GM19035 (cell line): ENCODE measurements around the gene RBM4.

Experiments
- ATAC-seq: cut with Tn5 transposase; IDR thresholded peaks from one replicate; pipeline ENCODE4 v1.9.1; 2021; ENCODE audit not compliant: unreplicated experiment

The RBM4 gene

DNA sequence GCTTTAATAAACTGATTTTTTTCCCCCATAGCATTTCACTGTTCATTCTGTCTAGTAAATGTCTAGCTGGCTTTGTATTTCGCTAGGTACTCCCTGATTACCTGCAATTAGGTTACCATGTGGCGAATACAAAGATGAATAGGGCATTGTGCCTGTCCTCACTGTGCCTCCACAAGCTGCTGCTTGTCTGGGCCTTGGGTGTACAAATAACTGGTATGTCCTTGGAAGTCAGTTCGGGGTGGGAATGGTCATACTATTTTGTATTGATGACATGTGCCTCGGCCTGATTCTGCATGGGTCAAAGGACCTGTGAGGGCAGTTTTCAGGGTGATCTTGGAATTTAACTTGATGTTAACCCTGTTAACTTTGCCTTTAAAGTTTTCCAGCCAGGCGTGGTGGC is 11.4 kb downstream of the RBM4 start:
- no peak for ATAC-seq

- no peak for ATAC-seq
Observed at GRCh38 chr11:66651016-66651415, 12.5 kb downstream of the RBM4 start.

DNA sequence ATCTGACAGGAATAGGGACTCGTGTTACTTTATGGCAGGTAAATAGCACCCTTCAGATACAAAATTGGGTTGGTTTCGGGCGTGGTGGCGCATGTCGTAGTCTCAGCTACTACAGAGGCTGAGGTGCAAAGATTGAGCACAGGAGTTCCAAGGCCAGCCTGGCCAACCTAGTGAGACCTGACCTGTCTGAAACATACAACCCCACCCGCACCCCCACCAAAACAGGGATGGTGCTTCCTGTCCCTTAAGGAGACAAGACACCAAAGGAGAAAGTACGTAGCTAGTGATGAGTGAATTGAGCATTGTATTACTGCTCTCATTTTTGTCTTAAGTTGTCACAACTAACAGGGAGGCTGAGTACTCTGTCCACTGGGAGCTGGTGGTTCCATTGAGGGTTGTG is 14.1 kb downstream of the RBM4 start:
- ATAC-seq, result no peak

GRCh38 chr11:66653123-66653522 is 14.6 kb downstream of the RBM4 start:
- no peak for ATAC-seq

DNA sequence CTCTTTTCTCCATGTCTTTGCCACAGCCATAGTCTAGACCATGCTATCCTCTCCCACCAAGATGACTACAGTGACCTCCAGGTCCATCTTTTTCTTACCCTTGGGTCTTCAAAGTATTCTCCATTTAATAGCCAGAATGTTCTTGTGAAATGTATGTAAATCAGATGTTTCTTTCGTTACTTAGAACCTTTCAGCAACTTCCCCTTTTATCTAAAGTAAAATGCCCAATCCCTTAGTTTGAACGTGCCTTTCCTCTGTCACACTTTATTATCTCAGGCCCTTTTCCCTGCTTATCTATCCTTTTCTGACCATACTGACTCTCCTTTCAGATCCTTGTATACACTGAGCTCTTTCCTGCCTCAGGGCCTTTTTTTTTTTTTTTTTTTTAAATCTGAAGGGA is 21.3 kb downstream of the RBM4 start:
- ATAC-seq, result no peak

- no peak for ATAC-seq
Observed at GRCh38 chr11:66663741-66664296, 25.3 kb downstream of the RBM4 start.

GRCh38 chr11:66665369-66665768 is 26.9 kb downstream of the RBM4 start:
- no peak for ATAC-seq

DNA sequence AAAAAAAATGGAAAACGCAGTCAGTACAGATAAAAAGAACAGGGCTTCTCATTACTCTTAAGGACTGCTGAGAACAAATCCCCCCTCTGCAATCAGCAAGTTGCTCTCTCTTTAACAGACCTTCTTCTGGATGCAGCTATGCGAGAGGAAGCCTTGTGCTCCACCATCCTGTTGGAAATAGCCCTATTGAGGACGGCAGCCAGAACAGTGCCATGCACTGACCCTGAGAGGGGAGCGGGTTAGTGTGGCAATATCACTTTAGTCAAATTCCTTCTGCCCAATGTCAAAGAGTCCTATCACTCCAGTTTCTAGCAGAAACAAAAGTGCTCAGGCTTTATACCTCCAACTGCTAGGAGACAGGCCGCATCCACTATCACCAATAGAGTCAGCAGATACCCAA is 32.3 kb downstream of the RBM4 start:
- no peak for ATAC-seq

GRCh38 chr11:66674964-66675602 is 36.6 kb downstream of the RBM4 start:
- ATAC-seq, result no peak

DNA sequence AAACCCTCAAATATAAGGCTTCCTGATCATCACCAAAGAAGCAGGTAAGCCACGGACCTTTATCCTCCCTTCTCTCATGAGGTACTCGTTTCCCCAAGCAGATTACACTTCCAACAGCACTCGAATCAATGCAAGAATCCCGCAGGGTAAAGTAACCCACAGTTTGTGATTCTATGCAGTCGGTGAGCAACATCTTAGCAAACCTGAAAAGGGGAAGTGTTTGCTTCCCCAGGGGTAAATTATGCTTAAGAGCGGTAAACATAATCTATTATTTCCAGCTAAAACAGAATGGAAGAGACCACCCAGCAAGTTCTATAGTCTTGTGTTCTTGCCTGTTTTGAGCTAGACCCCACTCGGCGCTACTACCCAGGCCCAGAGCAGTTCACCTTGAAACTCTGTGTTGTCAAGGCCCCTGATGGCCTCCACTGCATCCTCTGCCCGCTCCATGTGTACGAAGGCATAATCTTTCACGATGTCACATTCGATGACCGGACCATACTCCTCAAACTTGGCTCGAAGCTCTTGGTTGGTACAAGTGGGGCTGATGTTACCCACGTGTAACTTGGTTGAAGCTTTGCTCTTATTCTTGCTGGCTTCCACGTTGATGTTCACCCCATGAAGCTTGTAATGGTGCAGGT is 37.9 kb downstream of the RBM4 start:
- no peak for ATAC-seq

DNA sequence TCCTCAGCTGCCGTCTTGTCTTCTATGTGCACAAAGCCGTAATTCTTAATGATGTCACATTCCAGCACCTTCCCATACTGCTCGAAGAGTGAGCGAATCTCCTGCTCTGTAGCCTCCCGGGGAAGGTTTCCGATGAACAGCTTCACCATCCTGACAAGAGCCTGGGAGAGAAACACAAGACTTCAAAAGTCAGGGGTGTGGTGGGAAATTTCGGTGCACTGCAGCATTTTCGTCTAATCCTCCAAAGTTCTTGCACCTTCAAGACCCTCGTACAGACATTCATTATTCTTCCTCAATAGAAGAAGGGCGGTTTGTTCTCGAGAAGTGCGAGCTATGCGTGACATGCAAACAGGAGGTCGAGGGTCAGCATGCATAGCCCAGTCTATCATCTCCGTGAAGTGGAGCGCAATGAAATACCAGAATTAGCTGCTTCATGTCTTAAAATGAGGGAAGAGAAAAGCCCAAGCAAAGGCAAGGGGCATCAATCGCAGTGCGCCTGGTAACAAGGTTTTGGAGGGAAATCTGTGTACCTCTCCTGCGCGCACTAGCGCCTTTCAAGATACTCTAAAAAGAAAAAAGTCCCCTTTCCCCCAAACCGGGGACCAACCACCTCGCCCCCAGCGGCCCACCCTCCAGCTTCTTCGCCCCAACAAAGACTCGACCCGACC is 38.6 kb downstream of the RBM4 start:
- ATAC-seq, result no peak

DNA sequence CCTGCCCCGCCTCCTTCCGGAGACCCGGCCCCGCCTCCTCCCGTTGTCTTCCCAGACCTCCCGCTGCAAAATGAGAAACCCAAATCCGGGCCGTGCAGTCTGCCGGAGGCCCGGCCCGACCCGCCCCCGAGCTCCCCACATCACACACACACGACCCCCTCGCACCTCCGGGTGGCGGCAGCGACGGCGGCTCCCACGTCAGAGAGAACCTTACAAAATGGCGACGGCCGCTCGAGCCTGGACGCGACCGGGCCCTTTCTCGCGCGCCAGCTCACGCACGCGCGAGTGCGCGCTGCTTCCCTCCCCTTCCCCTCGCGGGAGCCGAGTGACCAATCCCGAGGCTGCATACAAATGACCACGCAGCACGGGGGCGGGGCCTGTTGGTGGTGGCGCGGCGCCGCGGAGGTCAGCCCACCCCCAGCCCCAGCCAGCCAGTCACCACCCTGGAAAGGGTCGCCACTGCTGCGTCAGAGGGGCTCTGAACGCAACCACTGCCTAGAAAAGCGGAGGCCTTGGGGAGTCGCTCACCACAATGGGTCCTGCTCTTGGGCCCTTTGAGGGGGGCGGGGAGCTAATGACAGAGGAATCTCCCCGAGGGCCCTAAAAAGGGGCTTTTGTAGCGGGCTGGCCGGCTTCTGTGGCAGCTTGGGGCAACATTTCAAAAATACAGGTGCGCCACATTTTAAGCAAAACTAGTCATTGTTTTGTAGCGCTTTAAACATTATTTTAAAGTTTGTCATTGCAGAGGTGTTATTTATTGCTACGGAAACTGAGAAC is 39.3 kb downstream of the RBM4 start, which contains the start of gene RBM4B:
RBM4B (minus strand) TSS at position 289 of the 777 bp plus-strand sequence. CDS start 808 bp downstream, outside the sequence.
- ATAC-seq, result peak; percentile 88

- no peak for ATAC-seq
Observed at GRCh38 chr11:66680966-66681645, 42.6 kb downstream of the RBM4 start.

DNA sequence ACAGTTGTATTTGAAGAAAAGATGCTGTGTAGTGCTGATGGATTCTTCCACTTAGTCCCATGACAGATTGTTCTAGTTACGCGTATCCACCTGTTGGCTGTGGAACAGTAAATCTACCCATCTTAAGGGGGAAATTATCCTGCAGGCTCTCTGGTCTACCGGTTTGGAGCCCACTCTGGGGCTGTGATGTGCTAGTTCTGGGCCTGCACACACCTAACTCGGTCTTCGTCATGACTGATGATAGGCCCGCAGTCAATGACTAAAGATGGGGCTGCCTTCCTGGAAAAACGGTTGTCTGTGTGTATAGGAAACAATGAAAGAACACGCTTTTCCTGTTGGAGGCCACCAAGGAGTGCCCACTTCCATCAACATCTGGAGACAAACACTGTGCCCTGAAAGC is 45.4 kb downstream of the RBM4 start:
- ATAC-seq, result no peak

GRCh38 chr11:66684635-66685034 is 46.1 kb downstream of the RBM4 start:
- no peak for ATAC-seq

DNA sequence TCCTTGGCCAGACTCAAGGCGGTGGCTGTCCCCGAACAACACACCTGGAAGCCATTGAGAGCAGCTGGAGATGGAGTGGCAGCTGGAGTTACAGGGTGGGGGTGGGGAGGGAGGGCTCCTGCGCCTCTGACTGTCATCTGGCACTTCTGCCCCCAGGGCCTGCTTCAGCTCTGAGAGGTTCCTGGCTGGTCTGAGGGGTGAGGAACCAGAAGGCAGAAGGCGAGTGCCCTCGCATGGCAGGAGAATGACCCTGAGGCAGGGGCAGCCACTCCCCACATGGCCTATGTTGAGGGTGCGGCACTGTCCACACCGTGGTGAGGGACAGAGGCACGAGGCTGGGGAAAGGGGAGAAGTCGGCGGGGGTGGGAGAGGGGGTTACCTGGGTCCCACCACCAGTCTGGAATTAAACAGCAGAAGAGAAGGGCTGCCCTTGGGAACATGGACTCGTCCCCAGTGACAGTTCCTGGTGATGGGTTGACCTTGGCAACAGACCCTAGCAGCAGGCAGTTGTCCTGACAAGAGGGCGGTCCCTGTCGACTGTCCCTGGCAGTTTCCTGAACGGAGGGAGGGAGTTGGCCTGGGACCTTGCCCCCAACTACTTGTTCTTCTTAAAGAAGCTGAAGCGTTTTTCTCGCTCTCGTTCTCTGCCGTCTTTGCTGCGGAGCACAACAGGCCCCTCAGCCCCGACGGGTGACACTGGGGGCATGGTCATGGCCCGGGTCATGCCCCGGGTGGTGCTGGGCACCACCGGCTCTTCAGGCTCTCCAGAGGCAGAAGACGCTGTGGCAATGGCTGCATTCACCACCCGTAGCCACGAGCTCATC is 47.0 kb downstream of the RBM4 start:
- ATAC-seq, result no peak

DNA sequence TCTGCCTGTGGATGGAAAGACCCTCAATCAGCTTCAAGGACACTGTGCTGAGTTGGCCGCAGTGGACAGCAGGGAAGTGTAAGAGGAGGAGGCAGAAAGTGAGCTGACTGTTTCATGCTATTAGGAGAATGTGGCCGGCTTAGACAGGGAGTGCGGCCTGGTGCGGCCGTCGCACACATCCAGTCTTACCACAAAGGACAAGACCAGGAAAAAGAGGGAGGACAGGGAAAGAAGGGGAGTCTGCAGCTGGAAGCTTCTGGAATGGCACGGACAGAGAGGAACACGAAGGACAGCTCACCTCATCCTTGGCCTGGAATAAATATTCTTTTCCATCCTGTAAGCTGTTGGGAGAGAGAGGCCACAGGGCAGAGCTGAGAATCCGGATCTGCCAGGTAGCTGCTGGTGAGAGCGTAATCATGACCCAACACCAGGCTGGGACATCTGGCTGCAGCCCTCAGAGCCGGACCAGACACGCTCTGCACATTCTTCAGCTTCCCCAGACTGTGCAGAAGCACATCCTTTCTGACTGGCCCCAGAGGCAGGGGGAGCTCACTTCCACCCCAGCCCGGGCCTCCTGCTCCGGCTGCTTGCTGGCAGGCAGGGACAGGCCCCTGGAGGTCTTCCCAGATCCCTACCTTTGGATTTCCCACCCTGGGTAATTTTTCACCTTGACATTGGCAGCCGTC is 47.7 kb downstream of the RBM4 start:
- ATAC-seq, result no peak

DNA sequence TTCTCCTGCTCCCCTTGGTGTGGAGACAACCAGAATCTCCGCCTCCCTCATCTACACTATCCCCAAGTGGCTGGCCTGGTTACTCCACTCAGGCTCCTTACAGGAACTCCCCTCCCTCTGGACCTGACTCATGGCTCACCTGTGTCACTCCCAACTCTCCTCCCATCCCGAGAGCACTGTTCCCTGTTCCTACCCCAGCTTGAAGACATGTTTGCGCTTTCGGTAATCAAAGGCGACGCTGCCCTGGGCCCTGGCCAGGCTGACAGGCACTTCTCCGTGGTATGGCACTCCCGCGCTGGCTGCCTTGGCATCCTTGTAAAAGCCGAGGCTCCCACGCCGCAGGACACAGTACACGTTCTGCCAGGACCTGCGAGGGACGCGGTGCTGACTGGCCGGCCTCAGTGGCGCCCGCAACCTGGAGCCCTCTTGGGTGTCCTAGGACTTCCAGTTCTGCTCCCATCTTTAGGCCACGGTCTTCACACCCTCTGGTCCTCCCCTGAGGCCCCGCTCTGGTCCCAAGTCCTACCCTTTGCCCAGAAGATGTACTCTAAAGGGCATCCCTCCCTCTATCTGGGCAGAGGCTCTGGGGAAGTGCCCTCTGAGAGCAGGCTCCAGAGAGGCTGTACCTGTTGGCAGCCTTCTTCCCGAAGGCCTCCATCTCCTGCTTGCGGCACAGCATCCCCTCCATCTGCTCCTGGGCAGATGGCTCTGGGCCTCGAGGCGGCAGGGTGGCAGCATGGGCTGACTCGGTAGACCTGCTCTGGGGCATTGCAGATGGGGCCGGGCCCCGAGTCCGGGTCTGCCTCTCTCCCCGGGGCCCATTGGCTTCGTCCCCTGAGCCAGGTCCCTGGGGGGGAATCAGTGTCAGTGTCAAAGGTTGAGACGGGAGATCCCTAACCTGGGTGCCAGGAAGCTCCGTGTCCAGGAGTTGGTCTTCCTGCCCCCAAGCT is 48.6 kb downstream of the RBM4 start:
- no peak for ATAC-seq
